GM19025 (cell line): ENCODE data around the gene LYZL2.
"Not testable (repeated sequence)": the region's sequence is repeated elsewhere in the genome, so short reads cannot be mapped to it uniquely, and the experiment has no call there.

Experiments used
- ATAC-seq: cut with Tn5 transposase; IDR thresholded peaks from one replicate; pipeline ENCODE4 v1.9.1; 2021; ENCODE audit warnings: mild to moderate bottlenecking, low read depth, moderate library complexity; ENCODE audit not compliant: unreplicated experiment

Gene LYZL2

DNA sequence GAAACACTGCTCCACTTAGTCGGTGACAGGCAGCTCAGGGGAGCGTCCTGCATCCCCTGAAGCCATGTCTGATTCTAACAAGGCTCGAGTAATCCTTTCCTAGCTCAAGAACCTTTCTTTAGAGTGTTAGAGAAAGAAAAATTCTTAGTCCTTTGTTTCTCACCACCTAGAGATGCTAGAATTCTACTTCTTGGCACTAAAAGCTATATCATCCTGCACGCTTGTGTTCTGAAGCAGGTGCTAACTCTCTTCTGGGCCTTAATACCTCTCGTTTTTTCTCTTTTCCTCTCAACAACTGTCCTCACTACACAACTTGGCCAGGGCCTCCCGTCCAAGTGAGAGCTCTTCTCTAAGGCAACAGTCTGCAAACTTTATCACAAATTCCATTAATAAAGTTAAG lies at the start of gene LYZL2:
Gene LYZL2, minus strand, starts transcription at position 101 of the 400 bp plus-strand sequence. CDS start 2,838 bp downstream, outside the sequence.
- no peak for ATAC-seq

DNA sequence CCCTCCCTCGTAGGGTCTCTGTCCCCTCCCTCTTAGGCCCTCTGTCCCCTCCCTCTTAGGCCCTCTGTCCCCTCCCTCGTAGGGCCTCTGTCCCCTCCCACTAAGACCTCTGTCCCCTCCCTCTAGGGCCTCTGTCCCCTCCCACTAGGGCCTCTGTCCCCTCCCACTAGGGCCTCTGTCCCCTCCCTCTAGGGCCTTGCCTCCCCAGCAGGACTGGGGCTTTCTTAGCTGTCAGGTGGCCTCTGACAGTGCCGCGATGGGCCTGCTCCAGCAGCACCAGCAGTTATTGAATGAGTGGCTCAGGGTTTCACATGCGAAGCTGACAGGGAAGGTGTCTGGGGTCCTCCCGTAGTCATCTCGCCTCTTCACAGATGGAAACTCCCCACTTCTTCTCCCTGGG lies 48.1 kb upstream of the LYZL2 start:
- peak; percentile 72 for ATAC-seq

DNA sequence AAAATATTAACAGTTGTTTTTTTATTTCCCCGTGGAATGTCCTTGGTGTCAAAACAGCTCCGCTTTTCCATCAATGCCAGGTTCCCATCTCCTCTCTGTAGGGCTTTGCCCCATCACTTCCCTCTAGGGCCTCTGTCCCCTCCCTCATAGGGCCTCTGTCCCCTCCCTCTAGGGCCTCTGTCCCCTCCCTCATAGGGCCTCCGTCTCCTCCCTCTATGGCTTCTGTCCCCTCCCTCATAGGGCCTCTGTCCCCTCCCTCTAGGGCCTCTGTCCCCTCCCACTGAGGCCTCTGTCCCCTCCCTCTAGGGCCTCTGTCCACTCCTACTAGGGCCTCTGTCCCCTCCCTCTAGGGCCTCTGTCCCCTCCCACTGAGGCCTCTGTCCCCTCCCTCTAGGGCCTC lies 47.6 kb upstream of the LYZL2 start:
- ATAC-seq = not testable (repeated sequence)

DNA sequence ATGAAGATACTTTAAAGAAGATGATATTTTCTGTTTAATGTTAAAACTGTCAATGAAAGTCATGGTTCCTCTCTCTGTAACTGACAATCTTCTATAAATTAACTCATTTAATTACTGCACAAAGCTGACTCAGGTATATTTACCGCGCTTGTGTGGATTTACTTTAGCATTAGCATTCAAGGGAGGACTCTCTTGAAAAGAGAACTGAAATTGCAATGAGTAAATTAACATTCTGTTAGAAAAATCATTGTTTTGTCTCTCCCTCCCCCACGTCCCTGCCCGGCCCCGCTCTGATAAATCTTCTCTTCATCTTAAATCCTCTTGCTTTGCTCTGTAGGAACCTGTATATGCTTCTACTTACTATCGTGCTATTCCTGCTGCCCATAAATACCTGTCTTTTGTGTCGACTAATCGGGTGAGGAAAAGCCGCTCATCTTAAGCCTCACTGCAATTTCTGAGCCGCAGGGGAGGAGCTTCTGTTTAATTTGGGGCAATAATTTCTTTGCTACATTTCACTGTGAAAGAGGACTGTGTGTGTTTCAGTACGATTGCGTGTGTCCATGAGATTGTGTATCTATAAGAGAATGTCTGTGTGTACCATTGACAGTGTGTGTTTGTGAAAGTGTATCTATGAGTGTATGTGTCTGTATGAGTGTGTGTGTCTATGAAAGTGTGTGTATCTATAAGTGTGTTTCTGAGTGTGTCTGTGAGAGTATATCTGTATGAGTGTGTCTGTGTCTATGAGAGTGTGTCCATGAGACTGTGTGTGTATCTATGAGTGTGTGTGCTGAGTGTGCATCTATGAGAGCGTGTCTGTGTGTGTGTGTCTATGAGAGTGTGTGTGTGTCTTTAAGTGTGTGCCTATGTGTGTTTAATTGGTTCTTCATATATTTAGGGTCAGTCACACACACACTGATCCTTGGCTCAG lies 46.5 kb upstream of the LYZL2 start:
- ATAC-seq = no peak

DNA sequence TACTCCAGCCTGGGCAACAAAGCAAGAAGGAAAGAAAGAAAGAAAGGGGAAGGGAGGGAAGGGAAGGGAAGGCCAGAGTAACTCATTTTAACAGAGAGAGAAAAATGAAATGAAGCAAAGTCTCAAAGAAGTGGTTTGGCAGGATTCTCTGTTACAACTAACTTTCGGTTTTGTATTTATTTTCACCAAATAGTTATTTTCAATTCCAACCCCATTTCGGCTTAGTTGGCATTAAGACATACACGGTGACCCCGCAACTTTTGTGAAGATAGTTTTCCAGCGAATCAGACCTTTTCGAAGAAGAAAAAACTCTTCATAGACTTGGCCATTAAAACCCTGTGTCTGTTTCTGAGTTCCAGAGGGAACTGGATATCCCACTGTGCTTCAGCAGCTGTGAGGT lies 45.2 kb upstream of the LYZL2 start:
- ATAC-seq = no peak

DNA sequence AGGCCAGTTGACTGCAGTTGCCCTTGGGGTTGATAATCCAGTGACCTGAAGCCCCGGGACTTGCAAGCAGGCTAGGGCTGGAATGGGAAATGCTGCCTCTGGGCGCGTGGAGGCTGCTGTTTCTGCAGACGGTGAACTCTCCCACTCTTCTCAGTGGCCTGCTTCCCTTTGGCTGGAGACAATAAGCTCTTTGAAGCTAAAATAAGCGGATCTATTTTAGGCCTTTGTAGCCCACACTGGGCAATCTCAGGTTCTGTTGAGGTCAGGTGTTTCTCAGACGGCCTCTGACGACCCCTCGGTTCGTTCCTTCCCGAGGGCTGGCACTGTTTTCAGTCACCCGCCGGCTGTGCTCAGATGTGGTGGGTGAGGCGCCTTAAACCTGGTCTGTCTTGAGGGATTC lies 43.7 kb upstream of the LYZL2 start:
- ATAC-seq = not testable (repeated sequence)

DNA sequence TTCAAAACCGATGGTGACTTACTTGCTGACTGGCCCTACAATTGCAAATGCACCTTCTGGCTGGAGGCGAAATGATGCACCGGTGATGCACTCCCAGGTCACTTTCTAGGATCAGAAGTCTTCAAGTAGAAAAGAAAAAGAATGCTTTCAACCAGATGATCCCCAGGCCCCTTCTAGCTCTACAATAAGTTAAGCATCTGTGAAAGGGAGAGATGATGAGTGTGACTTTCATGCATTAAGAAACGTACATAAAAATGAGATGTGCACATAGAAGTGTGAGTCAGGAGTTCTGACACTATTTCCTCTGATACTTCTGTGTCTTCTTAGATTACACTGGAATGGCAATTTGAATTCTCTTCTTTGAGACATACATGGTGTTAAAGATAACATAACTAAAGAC lies 42.8 kb upstream of the LYZL2 start:
- ATAC-seq = not testable (repeated sequence)

DNA sequence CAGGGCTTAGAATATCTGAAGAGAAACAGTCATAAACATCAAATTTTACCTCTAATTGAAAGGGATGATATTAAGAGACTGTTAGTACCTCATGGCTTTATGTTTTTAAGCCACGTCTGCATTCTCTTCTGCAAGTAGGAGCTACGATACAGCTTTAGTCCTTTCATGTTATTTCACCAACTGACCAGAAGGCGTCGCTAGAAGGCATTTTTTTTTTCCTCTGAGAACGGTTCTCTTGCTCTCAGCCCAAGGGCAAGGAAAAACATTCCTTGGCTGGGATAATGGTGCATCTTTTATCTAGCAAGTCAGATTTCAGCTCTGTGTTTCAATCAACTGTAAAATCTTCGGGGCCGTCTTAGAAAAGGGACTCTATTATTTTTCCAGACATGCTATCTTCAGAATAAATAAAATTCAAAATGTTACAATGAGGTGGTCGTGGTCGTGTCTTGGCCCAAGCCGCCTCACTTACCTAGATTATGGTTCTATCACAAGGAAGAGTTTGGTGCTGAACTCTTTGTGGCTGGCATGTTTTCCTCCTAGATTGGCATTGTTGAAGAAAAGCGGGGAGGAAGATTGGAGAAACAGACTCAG lies 41.6 kb upstream of the LYZL2 start:
- no peak for ATAC-seq

DNA sequence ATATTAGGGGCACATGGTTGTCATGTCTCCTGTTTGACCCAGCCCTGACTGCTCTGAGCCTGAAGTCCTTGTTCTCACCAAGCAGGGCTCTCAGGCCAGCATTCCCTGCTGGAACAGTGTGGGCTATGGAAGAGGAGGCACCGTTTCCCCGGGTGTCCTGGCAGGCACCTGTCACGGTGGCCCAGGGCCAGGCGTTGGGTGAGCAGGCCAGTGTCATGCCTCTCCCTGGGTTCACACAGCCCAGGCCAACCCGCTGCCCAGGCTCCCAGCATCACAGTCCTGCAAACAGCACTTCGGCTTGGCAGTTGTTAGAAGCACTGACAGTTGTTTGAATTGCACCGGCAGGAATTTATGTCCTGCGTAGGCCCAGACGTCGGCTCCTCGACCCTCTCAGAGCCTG lies 38.4 kb upstream of the LYZL2 start:
- ATAC-seq = not testable (repeated sequence)

DNA sequence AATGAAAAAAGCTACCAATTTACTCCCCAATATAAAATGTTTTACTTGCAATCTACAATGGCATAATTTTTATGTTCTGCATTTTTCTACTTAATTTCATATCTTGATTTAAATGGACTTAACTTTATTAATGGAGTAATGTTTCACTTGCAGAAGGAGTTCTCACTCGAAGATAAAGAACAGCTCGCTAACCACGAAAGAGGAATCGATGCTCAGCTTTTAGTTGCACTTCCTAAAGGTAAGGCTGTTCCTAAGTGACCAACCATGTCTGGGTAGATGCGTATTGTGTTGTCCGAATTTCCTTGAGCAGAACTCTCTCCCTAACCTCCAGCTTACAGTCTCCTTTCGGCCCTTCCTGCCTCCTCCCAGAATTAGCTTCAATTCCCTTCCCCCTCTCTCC lies 33.9 kb upstream of the LYZL2 start:
- peak; percentile 75 for ATAC-seq

DNA sequence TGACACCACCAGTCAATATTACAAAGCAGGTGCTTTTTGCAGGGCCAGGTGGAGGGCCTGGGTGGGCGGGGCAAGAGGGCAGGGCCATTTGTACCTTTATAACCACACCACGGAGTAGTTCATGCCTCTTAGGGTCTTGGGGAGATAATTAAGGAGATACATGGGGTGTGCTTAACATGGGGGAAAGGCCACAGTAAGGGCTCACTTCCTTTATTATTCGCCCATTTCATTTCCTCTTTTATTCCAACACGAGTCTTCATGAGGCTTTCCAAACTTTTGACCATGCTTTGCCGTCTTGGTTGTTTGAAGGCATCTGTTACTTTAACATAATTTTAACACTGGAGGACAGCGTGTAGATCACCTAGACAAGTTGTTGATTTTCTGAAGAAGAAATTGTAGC lies 33.3 kb upstream of the LYZL2 start:
- ATAC-seq = no peak

DNA sequence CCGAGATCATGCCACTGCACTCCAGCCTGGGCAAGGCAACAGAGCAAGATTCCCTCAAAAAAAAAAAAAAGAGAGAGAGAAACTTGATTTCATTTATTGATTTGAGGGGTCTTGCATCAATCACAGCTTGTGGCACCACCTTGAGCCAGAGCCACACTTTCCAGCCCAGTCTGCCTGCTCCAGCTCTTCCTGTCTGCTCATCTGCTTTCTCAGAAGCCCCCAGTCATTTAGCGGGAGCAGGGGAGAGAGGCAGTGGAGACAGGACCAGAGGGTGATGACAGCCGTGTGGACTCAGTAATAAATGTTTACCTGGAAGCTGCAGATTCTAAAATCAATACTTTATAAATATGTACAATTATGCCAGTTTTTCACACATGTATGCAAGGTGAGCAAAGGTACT lies 30.8 kb upstream of the LYZL2 start:
- not testable (repeated sequence) for ATAC-seq

DNA sequence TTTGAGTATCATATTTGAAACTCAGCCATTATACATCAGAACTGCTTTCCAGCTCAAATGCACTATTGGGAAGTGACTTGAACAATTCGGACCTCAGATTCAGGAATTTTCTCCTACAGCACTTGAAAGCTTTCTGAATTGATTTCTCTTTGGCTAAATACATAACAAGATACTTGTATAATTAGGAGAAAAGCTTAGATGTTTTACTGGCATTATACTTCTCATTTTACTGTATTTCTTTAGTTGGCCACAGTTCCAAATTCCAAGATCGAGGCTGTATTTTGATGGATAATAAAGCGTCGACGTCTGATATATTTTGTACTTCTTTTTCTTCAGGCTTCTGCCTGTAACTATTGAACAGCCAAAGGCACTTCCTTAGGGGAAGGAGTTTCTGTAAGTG lies 26.7 kb upstream of the LYZL2 start:
- ATAC-seq = no peak

DNA sequence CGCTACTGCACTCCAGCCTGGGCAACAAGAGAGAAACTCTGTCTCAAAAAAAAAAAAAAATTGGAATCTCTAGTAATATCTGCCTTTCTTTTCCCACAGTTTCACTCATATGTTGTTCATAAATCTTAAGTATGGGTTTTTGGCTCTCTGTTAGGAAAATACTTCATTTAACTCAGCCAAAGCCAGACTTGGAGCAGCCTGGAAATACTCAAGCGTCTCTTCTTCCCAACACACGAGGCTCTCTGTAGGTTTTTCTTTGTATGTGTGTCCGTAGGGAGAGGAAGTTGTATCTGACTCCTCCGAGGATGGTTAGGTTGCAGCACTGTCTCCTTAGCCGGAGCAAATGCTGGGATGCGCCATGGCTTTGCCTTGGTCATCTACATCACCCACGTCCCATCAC lies 25.4 kb upstream of the LYZL2 start:
- ATAC-seq = not testable (repeated sequence)

DNA sequence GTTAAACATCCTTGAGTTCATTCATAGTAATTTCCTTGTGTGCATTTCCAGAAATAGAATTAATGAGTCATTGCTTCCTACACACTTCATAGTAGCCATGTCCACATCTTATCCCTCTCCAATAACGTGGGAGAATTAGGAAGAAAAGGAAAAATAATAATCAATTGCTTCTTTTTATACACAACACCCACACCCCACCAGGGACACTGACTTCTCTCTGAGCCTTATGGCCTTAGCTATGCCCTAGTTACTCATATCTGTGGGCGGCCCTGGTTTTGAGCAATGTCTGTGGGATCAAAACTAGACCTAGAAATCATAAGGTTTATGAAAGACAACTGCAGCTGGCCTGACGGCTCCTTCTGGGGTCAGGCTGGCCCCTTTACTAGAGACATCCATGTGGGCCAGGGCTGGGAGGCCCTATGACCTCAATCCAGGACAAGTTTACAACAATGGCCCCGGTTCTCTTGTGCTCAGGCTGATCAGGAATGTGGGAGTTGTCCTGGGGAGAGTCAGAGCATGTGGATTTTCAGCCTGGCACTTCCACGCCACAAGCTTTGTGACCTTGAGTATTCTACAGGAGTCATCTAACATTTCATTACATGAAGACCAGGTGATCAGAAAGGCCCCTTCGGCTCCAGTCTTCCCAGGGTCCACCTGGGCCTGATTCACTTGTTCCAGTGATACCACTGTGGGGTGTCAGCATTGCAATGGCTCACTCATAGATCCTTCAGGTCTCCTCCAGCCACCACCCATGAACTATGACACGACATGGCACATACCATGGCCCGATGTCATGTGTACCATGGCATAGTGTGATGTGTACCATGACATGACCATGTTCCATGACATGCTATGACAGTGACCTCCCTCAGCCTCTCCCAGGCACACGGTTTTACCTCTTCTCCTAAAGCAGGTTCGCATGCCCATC lies 22.2 kb upstream of the LYZL2 start:
- ATAC-seq = not testable (repeated sequence)

DNA sequence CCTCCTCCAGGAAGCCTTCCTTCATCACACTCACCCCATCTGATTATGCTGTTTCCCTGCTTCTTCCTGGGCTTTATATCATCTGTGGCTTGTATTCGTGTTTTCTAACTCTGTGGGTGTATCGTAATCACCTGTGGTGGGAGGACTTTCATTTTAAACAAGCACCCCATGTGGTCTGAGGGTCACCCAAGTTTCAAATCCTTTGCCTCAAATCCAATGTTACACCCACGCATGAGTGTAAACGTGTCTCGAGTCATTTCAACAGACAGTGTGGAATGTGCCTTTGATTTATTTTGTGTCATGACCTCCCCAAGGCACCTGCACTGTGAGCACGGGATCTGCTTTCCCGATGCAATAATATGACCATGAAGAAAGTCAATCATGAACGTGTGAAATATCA lies 17.5 kb upstream of the LYZL2 start:
- no peak for ATAC-seq

DNA sequence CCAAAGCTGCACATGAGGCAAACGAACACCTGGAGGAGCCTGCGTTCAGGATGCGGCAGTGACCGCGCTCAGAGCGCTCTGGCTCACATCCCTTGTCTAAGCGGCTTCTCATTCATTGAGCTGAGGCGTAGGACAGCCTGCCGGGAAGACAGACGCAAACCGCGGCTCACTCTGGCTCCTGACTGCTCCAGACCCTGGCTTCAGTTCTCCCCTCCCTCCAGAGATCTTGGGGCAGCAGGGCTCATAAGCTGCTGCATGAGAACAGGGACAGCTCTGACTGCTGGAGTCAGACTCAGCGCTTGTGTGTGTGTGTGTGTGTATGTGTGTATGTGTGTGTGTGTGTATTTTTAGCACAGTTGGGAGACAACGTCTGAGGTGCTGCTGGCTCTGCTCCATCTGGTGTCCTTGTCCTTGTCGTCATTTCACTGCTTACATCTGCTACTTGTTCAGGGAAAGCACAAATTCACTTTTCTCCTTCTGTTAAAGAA lies 15.8 kb upstream of the LYZL2 start:
- ATAC-seq = no peak

DNA sequence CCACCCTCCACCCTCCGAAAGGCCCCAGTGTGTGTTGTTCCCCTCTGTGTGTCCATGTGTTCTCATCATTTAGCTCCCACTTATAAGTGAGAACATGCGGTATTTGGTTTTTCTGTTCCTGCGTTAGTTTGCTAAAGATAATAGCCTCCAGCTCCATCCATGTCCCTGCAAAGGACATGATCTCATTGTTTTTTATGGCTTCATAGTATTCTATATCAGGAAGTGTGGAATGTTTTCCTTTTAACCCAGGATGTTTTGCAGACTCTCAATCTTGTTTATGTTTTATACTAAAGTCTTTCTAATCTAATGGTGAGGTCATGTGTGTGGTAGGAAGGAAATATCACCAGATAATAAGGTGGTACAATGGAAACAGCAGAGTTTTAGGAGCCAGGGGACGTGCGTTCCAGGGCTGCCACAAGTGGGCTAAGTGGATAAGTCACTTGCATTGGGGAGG lies 14.9 kb upstream of the LYZL2 start:
- ATAC-seq = not testable (repeated sequence)

DNA sequence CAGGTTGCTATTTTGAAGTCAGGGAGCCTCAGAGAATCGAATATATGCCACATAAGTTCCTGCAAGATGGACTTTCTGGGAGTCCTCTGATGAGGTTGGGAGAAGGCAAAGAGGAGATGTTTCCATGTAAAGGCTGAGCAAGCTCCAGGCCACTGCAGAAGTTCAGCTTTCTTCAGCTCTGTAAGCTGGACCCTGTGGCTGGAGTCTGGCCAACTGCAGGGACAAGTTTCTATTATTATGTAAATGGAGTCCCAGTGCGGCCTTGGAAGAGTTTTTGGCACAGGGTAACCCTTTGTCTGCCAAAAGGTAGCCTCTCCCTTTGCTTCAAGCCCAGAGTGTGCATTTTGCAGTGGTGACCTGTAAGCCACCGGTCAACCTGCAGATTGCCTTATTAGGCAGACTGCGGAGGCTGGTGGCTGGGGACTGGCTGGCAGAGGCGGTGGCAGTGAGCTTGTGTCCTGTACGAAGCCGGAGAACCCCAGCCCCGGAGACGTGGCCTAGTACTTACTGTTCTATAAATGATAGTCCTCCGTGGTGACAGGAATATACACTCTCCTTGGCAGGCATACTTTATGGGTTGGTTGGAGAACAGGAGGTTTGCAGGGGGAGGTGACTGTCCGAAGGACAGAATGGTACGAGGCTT lies 14.1 kb upstream of the LYZL2 start:
- not testable (repeated sequence) for ATAC-seq

DNA sequence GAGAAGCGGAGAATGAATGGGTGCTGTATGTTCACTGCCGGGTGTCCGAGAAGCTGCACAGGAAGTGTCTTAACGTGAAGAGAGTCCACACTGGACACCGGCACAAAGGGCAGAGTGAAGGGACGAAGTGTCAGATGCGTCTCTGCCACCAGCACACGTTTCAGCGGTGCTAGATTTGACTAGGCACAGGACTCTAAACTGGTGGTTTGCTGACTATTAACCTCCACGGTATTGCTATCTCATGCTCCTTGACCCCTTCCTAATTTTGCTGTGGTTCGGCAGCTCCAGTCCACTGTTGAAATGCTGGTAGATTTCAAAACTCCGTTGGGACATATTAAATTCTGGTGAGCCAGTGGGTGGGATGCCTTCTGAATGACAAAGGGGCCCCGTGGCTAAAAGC lies 13.3 kb upstream of the LYZL2 start:
- ATAC-seq = not testable (repeated sequence)
